OCI-M2 (cell line): ENCODE measurements around the gene MYO1C.

Source experiments
- DNase-seq: peaks from one replicate; lab custom pipeline; 2025; ENCODE audit not compliant: unreplicated experiment; lab: John Stamatoyannopoulos, UW

The MYO1C gene

GRCh38 chr17:1485423-1486376 lies 6.8 kb downstream of the MYO1C start:
- DNase-seq: no peak

- no peak for DNase-seq
These were observed 7.6 kb downstream of the MYO1C start for GRCh38 chr17:1484676-1485422.

GRCh38 chr17:1484060-1484535 lies 8.4 kb downstream of the MYO1C start:
- no peak for DNase-seq

- no peak for DNase-seq
These were observed 9.8 kb downstream of the MYO1C start for GRCh38 chr17:1482680-1483079.

- no peak for DNase-seq
These were observed 10.8 kb downstream of the MYO1C start for GRCh38 chr17:1481736-1482135.

- DNase-seq: no peak
These were observed 11.6 kb downstream of the MYO1C start for GRCh38 chr17:1480747-1481465.

- DNase-seq: no peak
These were observed 14.1 kb downstream of the MYO1C start for GRCh38 chr17:1478418-1478817.

GRCh38 chr17:1475321-1475854 lies 17.1 kb downstream of the MYO1C start:
- no peak for DNase-seq

- DNase-seq: no peak
These were observed 17.9 kb downstream of the MYO1C start for GRCh38 chr17:1474402-1475189.

GRCh38 chr17:1473841-1474240 lies 18.6 kb downstream of the MYO1C start:
- DNase-seq: no peak

- DNase-seq: no peak
These were observed 19.3 kb downstream of the MYO1C start for GRCh38 chr17:1473170-1473569.

GRCh38 chr17:1471911-1472821 lies 20.3 kb downstream of the MYO1C start:
- no peak for DNase-seq

- DNase-seq: no peak
These were observed 21.0 kb downstream of the MYO1C start for GRCh38 chr17:1471490-1471889.

GRCh38 chr17:1470755-1471462 lies 21.6 kb downstream of the MYO1C start:
- no peak for DNase-seq

- no peak for DNase-seq
These were observed 22.3 kb downstream of the MYO1C start for GRCh38 chr17:1470071-1470754.

GRCh38 chr17:1469231-1469852 lies 23.1 kb downstream of the MYO1C start:
- DNase-seq: no peak

GRCh38 chr17:1467898-1468492 lies 24.5 kb downstream of the MYO1C start:
- DNase-seq: no peak
